ENCODE results near the gene ZNF106. TPM values are rescaled to one million over a fixed set of nuclear protein-coding genes. Genes with fewer than 3 reads are reported as not detected.

ZNF106 gene
- total and polyA plus RNA-seq, 2 of the 4 experiments (the other 2 are of a cell fraction) = 19.2 to 87.5 TPM

- TF ChIP-seq RFX5 (IDR thresholded peaks at IDR 0.05; ENCODE audit: low read depth, low read length) = no peak
Measured at GRCh38 chr15:42456971-42457370, 34.0 kb downstream of the ZNF106 start (continued).

- H3K79me1 ChIP-seq (ENCODE audit: low read depth in 1 of 2, low read length in 2 of 2) = peaks cover 3 to 39% of the 10 kb centered on the region in 2 experiments; a peak in 2 of 4 replicates
- H3K18ac ChIP-seq (ENCODE audit: low read depth, low read length) = no peak overlapping the region
- H2AK5ac ChIP-seq (ENCODE audit: low read depth, low read length) = no peak overlapping the region
- POLR2A ChIA-PET (ENCODE audit: unreplicated experiment) = no interaction called here
- dilution Hi-C loops (cut with HindIII; ENCODE audit: low sequenced_read_pairs, unreplicated experiment) = no loop called here
- peak overlapping the region; percentile 91 for H3K4me2 ChIP-seq (ENCODE audit: low read depth, low read length)
- no peak overlapping the region for H4K5ac ChIP-seq (ENCODE audit: low read depth, low read length)
- H2AK9ac ChIP-seq (replicated peaks; ENCODE audit: low read depth, low read length, poor library complexity) = no peak overlapping the region
- no peak overlapping the region for H4K91ac ChIP-seq (ENCODE audit: insufficient read depth, low read depth, low read length)
- peaks cover 7% of the 10 kb centered on the region for H3K4me1 ChIP-seq (ENCODE audit: control insufficient read depth, insufficient read depth, low read length)
- intact Hi-C loops (cut with micrococcal nuclease) = loop anchor here (10.0 kb wide), 1 partner anchor 182 kb away; the partner anchor contains the start of genes GANC and TMEM87A
- H3K4me3 ChIP-seq (ENCODE audit: insufficient read depth, low read depth, low read length) = no peak overlapping the region
- no peaks in the 10 kb centered on the region for H3K9me3 ChIP-seq (ENCODE audit: control insufficient read depth, insufficient read depth, low read length)
- no peak overlapping the region for H3K56ac ChIP-seq (ENCODE audit: extremely low read depth, insufficient read depth, low read length)
- H2AFZ ChIP-seq (replicated peaks; ENCODE audit: low read length, poor library complexity) = no peak overlapping the region
- no peak overlapping the region for H2BK15ac ChIP-seq (ENCODE audit: low read depth, low read length)
- no peak overlapping the region for H3K4ac ChIP-seq (ENCODE audit: low read depth, low read length)
- no TSS peak for BruUV-seq (replicated peaks)
- in situ Hi-C loops (cut with MboI; ENCODE audit: low sequenced_read_pairs) = no loop called here
- peaks cover 3% of the 10 kb centered on the region; the same call in 1 of the 2 replicates for H3K9me1 ChIP-seq (ENCODE audit: insufficient read depth, low read length)
- H4K20me1 ChIP-seq (ENCODE audit: insufficient read depth, low read length) = peaks cover 11% of the 10 kb centered on the region; the same call in 1 of the 2 replicates
- peak overlapping the region; percentile 64; the same call in 1 of the 2 replicates for H3K27ac ChIP-seq (ENCODE audit: insufficient read depth, low read length)
- no peak overlapping the region for H4K8ac ChIP-seq (ENCODE audit: low read depth in 2 of 2, low read length in 2 of 2)
- no peak overlapping the region for H2BK20ac ChIP-seq (ENCODE audit: low read depth, low read length)
- TF ChIP-seq CHD1 (IDR thresholded peaks at IDR 0.05; ENCODE audit: low read depth, low read length) (no peak), SMC3 (IDR thresholded peaks at IDR 0.05; ENCODE audit: low read depth, low read length) (no peak), USF2 (IDR thresholded peaks at IDR 0.05; ENCODE audit: low read depth, low read length) (no peak)
- H3K36me3 ChIP-seq (ENCODE audit: control insufficient read depth, insufficient read depth, low read length) = peaks cover 3% of the 10 kb centered on the region
- no peak for DNase-seq
- H2BK120ac ChIP-seq (ENCODE audit: low read depth, low read length) = no peak overlapping the region
- no peaks in the 10 kb centered on the region for H3K27me3 ChIP-seq (ENCODE audit: control insufficient read depth, insufficient read depth, low read length)
- no peak overlapping the region for H3K14ac ChIP-seq (replicated peaks; ENCODE audit: low read depth, low read length)
- H3K23ac ChIP-seq (ENCODE audit: low read depth, low read length) = no peak overlapping the region
- CTCF ChIA-PET = interaction anchor here (0.6 kb wide), 3 partner anchors 73 to 339 kb away, joined by 3 to 4 read pairs (median 3); no protein-coding TSS in a partner anchor
- peak overlapping the region; percentile 76 for H2BK5ac ChIP-seq (ENCODE audit: low read depth, low read length, poor library complexity, severe bottlenecking)
- ATAC-seq (ENCODE audit: low read depth) = no peak
- no peak overlapping the region for H3K9ac ChIP-seq (ENCODE audit: low read depth, low read length)
Measured at GRCh38 chr15:42456531-42456930, 34.4 kb downstream of the ZNF106 start.
